Measurements from ENCODE around the gene C11orf91. TPM values are rescaled to one million over a fixed set of nuclear protein-coding genes. Genes with fewer than 3 reads are reported as not detected.
"Not testable (repeated sequence)": the region's sequence is repeated elsewhere in the genome, so short reads cannot be mapped to it uniquely, and the experiment has no call there.

The C11orf91 gene
- total RNA-seq, 1 experiment from 2014 or later, result not detected

- DNase-seq (ENCODE audit: extremely low read depth, low read depth), result no peak
Observed at GRCh38 chr11:33722590-33723234, 22.1 kb upstream of the C11orf91 start.

DNA sequence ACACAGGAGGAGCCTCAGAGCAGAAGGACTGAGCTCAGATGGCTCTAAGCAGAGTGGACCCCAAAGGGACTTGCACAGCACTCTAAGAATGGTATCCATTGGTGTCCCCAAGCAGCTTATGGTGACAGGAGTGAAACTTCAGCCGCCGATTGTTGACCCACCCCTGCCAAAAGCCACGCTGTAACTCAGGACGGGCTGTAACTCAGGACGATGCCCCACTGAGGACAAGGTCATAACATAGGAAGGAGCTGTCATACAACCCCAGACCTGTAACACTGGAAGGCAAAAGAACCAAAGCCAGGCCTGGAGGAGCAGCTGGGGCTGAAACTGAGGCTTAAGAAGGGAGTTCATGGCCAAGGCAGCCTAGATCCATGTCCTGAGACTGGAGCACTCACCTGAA lies 21.4 kb upstream of the C11orf91 start:
- no peak for DNase-seq (ENCODE audit: extremely low read depth, low read depth)

DNA sequence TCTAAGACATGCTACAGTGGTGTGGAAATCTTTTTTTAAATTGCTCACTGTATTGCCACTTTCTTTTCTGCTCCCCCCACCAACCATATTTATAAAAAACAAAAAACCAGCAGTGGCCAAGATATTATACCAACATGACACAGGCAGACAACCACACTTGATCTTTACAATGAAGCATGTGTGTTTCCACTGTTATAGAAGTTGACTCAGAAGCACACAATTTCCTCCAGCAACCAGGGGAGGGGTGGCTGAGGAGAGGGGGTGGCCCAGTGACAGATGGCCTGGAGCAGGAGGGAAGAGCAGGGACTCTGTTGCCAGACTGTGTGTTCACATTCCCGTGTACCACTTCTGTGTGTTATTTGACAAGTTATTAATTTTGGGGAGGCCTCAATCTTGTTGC lies 20.8 kb upstream of the C11orf91 start:
- DNase-seq (ENCODE audit: extremely low read depth, low read depth), result no peak

DNA sequence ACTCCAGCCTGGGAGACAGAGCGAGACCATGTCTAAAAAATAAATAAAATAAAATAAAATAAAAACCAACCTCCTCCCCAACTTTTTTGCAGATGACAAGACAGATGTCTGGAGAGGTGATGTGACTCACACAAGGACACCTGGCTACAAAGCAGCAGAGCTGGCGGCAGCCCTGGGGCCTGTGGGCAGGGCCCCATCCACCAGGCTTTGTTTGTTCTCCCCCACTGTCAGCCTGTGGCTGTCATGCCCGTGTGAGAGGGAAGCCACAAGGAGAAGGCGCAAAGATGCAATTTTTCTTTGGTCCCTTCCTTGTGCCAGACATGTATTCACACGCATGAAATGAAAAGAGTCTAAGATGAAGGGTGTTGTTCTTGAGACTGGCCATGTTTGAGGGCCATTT lies 19.0 kb upstream of the C11orf91 start:
- no peak for DNase-seq (ENCODE audit: extremely low read depth, low read depth)

- no peak for DNase-seq (ENCODE audit: extremely low read depth, low read depth)
Observed at GRCh38 chr11:33718440-33718839, 17.8 kb upstream of the C11orf91 start.

GRCh38 chr11:33716243-33716642 lies 15.6 kb upstream of the C11orf91 start:
- no peak for DNase-seq (ENCODE audit: extremely low read depth, low read depth)

- DNase-seq (ENCODE audit: extremely low read depth, low read depth), result no peak
Observed at GRCh38 chr11:33713856-33714398, 13.3 kb upstream of the C11orf91 start.

DNA sequence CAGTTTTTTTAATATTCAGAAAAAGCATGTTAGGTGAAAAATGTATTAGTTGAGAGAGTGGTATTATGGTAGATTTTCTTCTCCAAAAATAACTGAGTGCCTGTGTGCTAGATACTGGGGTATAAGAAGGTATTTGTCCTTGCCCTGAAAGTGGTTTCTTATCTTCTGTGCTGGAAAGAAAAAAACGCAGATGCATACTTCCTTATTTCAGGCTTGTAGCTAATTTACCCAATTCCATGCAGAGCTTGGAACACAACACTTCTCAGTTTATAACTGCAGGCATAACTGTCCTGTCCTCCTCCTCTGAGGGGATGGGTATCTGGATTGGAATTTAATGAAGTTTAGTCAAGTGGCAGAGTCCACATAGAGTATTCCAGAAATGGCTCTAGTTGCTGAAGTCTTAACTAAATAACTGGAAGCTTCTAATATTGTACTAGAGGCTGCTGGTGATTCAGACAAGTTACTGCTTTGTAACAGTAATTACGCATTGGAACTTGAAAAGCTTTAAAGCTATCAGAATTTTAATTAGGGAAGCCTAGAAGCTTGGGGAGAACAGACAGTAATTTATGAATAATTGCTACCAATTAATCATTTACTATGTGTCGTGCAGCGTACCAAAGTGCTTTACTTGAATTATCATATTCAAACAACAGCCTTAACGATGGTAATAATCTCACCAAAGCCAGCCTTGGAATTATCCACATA lies 12.7 kb upstream of the C11orf91 start:
- DNase-seq (ENCODE audit: extremely low read depth, low read depth), result no peak

DNA sequence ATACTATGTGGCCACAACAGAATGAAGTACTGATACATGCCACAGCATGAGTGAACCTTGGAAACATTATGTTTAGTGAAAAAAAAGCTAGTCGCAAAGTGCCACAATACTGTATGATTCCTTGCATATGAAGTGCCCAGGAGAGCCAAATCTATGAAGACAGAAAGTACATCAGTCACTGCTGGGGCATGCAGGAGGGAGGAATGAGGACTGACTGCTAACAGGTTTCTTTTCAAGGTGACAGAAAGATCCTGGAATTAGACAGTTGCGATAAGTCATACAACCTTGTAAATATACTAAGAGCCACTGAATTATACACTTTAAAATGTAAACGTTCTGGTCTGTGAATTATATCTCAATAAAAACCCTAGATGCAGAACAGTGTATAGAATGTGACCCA lies 11.8 kb upstream of the C11orf91 start:
- DNase-seq (ENCODE audit: extremely low read depth, low read depth), result no peak

DNA sequence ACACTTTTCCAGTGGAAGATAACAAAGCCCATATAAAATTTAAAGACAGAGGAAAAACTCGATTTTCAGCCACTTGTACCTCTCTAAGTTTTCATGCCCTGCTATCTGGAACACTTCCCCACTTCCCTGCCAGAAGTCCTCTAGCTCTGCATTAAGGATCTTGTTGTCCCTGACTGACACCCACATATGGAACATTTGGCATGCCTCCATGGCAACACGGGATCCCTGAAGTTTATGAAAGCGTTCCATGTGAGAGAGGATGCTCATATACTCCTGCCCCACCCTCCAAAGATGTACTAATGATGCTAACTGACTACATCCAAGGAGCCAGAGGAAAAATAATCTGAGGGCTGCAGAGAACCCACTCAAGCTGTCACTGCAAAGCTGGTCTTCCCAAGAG lies 8.8 kb upstream of the C11orf91 start:
- no peak for DNase-seq (ENCODE audit: extremely low read depth, low read depth)

DNA sequence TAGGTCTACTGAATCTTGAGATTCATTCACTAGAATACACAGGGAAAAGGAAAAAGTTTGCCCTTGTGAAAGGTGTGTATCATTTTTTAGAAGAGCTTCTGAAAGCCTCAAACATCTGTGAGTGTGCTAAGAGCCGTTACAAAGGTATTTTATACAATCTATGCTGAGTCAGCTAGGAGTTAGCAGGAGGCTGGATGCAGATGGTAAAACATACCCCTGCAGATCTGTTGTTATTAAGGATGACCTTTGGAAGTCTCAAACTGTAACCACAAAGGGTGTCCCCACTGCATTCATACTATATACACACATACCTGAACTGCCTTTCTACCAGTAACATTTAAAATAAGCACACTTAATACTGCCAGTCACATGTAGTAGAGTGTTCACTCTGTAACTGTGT lies 8.4 kb upstream of the C11orf91 start:
- DNase-seq (ENCODE audit: extremely low read depth, low read depth), result no peak

- DNase-seq (ENCODE audit: extremely low read depth, low read depth), result not testable (repeated sequence)
Observed at GRCh38 chr11:33707831-33708230, 7.2 kb upstream of the C11orf91 start.

DNA sequence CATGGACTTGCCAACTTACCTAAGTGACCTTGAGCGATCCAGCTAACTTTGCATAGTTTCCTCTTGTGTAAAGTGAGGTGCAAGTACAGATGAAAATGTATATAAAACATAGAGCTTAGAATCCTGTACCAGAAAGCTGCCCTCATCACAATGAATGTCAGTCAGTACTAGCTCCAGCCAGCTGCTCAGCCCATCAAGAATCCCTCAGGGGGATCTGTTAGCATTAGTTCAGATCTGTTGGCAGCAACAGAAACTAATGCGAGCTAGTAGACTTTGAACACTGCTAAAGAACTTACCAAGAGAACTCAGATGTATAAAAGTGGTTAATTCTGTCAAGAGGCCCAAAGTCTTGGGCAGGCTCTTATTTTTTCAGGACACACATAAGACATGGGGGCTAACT lies 6.3 kb upstream of the C11orf91 start:
- no peak for DNase-seq (ENCODE audit: extremely low read depth, low read depth)

DNA sequence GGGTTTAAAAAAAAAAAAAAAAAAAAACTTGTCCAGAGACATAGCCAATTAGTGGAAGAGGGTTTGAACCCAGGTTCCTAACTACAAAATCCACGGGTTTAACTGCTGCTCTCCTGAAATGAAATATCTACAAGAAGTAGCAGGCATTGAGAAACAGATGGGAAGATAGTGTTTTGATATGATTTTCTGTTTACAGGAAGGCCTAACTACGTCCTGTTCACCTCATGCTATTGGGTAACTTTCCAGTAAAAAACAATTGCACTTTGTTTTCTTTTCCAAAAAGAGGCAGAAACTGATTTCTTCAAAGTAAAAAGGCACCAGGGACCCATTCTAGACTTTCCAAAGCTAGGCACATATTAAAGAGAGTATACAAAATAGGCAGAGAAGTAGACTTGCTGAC lies 5.9 kb upstream of the C11orf91 start:
- DNase-seq (ENCODE audit: extremely low read depth, low read depth), result no peak

DNA sequence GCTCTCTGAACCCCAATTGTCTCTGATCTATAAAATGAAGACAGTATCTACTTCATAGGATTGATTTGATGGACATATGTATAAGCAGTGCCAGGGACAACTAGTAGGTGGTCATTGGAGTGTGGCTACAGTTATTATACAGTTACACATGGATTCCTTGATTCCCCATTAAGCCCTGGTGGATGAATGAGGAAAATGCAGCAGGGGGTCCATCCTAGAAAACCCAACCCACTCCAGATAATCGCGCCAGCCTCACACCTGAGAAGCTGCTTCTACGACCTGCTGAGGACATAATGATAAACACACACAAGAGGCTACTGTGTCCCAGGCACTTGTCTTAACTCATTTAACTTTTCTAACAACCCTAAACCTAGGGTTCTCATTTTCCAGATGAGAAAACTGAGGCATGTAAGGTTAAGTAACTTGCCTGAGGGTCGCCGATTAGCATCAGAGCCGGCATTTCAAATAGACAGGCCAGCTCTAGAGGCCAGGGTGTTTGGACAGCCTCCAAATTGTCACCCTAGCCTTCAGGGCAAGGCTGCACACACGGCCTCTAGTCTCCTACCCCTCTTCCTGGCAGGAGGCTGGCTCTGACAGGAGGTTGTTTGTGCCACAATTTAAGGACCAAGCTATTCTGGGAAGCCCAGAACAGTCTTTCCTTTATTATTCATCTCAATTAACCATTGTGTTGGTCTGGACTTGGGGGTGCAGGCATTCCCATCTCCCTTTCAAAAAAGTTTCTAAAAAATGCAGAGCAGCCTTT lies 3.8 kb upstream of the C11orf91 start:
- DNase-seq (ENCODE audit: extremely low read depth, low read depth), result no peak

GRCh38 chr11:33703788-33704187 lies 3.2 kb upstream of the C11orf91 start:
- DNase-seq (ENCODE audit: extremely low read depth, low read depth), result no peak

- DNase-seq (ENCODE audit: extremely low read depth, low read depth), result no peak
Observed at GRCh38 chr11:33703234-33703633, 2.6 kb upstream of the C11orf91 start.

DNA sequence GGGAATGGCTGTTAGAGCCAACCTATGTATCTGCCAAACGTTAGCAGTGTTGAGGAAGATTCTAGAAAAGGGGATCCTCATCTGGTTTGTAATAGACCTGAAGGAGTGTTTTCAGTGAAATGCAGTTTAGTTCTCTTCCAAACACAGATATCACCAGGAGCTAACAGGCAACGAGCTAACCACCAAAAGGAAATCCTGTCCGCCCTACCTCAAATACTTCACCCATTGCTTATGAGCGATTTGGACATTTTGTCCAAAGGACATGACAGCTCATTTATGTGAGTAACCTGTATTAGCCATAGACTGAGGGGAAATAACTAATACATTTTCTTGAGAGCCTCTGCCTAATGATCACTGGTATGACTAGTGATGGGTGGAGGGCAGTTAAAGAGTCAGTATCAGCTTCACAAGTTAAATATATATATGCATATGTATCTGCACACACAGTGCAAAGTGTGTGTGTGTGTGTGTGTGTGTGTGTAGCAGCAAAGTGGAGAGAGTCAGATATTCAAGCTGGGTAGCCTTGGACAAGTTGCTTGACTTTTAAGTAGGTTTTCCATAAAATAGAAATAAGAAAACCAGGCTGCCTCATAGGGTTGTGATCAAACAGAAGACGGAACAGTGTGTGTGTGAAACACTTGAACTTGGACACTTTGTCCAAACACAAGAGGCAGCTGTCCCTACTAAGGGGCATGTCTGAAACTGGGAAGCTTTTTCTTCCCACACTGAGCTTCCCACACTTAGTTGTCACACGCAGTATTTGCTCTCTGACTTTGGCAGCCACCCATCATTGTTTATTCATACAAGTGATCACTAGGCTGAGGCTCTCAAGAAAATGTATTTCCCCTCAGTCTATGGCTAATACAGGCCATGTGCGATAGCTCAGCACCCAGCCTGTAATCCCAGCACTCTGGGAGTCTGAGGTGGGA lies 940 bp upstream of the C11orf91 start:
- no peak for DNase-seq (ENCODE audit: extremely low read depth, low read depth)

GRCh38 chr11:33700063-33700501 lies 544 bp downstream of the C11orf91 start:
- DNase-seq (ENCODE audit: extremely low read depth, low read depth), result no peak

DNA sequence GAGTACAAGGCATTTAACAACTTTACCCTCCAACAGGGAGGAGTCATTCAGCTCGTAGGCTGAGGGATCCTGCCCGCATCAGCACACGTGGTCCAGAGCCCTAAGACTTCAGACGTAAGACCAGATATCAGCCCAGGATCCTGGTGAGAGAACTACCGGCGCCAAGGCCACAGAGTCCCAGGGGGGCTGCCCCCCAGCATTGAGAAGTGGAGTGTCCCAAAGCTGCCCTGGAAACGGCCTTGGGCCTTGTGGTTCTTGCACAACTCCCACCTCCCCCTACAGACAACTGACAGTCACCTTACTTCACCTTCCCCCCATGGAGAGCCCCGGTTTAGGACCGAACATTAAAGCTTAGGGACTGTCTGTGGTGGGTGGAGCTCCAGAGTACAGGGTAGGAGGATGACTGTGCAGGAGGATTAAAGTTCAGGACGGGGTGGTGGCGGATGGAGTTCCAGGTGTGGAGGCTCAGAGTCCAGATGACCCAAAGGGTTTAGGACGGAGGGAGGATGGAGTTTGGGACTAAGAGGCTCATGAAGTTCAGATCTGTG lies 1.0 kb downstream of the C11orf91 start:
- DNase-seq (ENCODE audit: extremely low read depth, low read depth), result no peak
